HFF-Myc (cell line): ENCODE results near the gene HNRNPL.
"Not testable (repeated sequence)": the region's sequence is repeated elsewhere in the genome, so short reads cannot be mapped to it uniquely, and the experiment has no call there.

ENCODE experiments used
- DNase-seq: peaks from one replicate; pipeline ENCODE4 v3.0.0-alpha.2; 2011; ENCODE audit warnings: low read depth; ENCODE audit errors: extremely low read depth
- H3K4me3 ChIP-seq: replicated peaks from 2 replicates; pipeline ENCODE4 v1.5.1; 2011; ENCODE audit warnings: low read depth, mild to moderate bottlenecking, control low read depth, low read length
- TF ChIP-seq, protein P1 (sequence below): IDR thresholded peaks from 2 replicates; pipeline ENCODE4 v1.5.1; 2012; ENCODE audit warnings: mild to moderate bottlenecking, low read depth, low read length, control low read depth; ENCODE audit errors: missing control alignments

HNRNPL gene

GRCh38 chr19:38801359-38802095 is 48.3 kb downstream of the HNRNPL start:
- H3K4me3 ChIP-seq, result no peak overlapping the region
- DNase-seq, result no peak
- TF ChIP-seq, protein P1, sequence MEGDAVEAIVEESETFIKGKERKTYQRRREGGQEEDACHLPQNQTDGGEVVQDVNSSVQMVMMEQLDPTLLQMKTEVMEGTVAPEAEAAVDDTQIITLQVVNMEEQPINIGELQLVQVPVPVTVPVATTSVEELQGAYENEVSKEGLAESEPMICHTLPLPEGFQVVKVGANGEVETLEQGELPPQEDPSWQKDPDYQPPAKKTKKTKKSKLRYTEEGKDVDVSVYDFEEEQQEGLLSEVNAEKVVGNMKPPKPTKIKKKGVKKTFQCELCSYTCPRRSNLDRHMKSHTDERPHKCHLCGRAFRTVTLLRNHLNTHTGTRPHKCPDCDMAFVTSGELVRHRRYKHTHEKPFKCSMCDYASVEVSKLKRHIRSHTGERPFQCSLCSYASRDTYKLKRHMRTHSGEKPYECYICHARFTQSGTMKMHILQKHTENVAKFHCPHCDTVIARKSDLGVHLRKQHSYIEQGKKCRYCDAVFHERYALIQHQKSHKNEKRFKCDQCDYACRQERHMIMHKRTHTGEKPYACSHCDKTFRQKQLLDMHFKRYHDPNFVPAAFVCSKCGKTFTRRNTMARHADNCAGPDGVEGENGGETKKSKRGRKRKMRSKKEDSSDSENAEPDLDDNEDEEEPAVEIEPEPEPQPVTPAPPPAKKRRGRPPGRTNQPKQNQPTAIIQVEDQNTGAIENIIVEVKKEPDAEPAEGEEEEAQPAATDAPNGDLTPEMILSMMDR, result no peak

DNA sequence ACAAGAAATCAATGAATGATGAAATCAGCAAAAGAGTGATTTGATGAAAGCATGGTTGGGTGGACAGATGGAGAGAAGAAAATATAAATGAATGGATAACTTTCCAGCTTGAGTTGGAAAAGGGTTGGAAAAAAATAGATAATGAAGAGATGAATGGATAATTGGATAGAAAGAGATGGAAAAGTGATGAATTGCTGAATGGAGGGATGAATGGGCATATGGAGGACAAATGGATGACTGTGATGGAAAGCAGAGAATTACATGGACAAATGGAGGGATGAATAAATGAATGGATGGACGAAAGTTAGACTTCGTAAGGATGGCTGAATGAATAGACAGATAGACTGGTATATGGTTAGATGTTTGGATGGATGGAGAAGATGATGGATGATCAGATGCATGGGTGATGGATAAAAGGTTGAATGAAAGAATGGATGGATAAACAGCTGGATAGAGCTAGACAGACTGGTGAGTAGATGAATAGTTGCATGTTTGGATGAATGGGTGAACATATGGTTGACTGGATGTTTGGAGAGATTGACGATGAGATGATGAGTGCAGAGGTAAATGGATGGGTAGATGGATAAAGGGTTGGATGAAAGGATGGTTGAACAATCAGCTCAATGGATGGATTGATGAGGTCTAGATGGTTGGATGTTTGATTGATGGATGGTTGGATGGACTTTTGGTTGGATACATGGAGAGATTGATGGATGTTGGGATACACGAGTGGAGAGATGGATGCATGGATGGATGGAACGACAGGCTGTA is 49.0 kb downstream of the HNRNPL start:
- TF ChIP-seq, protein P1, result no peak
- no peak for DNase-seq
- H3K4me3 ChIP-seq, result no peak overlapping the region

GRCh38 chr19:38799104-38799503 is 50.7 kb downstream of the HNRNPL start:
- DNase-seq, result no peak
- no peak overlapping the region for H3K4me3 ChIP-seq
- TF ChIP-seq, protein P1, result no peak

GRCh38 chr19:38797781-38798180 is 52.0 kb downstream of the HNRNPL start:
- DNase-seq, H3K4me3 ChIP-seq: not testable (repeated sequence)

- TF ChIP-seq, protein P1, result no peak
- no peak for DNase-seq
- H3K4me3 ChIP-seq, result no peak overlapping the region
These were observed 53.6 kb downstream of the HNRNPL start for GRCh38 chr19:38796154-38796553.

- TF ChIP-seq, protein P1, result no peak
- DNase-seq, result no peak
- no peak overlapping the region for H3K4me3 ChIP-seq
These were observed 54.2 kb downstream of the HNRNPL start for GRCh38 chr19:38795549-38795948.

DNA sequence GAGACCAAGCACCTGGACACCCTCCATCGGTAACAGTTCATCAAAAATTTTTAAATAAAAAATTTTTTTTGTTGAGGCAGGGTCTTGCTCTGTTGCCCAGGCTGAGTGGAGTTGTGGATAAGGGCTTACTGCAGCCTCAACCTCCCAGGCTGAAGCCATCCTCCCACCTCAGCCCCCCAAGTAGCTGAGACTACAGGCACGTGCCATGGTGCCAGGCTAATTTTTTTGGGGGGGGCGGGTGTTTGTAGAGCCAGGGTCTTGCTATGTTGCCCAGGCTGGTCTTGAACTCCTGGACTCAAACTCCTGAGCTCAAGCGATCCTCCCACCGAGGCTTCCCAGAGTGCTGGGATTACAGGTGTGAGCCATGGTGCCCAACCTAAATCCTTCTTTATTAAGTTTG is 56.1 kb downstream of the HNRNPL start:
- no peak overlapping the region for H3K4me3 ChIP-seq
- TF ChIP-seq, protein P1, result no peak
- no peak for DNase-seq
